Neural cell (in vitro differentiated cells): ENCODE data around the gene SLCO3A1.

Source experiments
- RAD21 ChIP-seq: fragments of 450-650 bp; conservative IDR thresholded peaks from 2 replicates; pipeline ENCODE4 v1.6.1; 2014; ENCODE audit warnings: antibody characterized with exemption, mild to moderate bottlenecking, moderate library complexity
- TF ChIP-seq, protein P1 (sequence below): fragments of 450-650 bp; IDR thresholded peaks from 2 replicates; pipeline ENCODE4 v1.5.1; 2014; ENCODE audit warnings: antibody characterized with exemption, mild to moderate bottlenecking, moderate library complexity; ENCODE audit not compliant: poor library complexity, severe bottlenecking

DNA sequence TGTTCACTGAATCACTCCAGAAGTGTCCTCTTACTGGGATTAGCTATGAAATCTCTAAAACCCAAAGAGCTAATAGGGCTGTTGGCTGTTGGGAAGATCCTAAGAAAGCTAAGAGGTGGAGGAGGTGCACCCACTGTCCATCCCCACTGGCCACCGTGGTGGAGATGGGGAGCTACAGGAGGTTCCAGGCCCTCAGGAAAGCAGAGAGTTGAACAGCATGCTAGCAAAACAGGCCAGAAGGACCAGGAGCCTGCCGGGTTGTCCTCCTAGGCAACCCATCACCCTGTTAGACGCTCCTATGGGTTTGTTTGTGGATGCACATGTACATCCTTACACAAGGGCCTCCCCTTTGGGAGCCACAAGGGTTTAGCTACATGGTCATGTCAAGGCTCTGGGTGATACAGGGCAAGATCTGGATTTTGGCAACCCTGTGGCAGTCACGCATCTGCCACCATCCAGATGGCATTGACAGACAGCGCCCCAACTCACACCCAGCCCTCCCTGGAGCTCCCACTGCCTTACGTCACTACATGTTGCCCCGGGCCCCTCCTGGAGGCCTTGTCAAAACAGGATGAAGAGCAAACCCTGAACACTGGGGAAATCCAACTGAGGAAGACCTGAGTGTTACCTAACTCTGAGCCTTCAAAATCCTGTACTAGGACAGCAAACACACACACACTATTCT lies 208.1 kb downstream of the SLCO3A1 start:
- TF ChIP-seq, protein P1, sequence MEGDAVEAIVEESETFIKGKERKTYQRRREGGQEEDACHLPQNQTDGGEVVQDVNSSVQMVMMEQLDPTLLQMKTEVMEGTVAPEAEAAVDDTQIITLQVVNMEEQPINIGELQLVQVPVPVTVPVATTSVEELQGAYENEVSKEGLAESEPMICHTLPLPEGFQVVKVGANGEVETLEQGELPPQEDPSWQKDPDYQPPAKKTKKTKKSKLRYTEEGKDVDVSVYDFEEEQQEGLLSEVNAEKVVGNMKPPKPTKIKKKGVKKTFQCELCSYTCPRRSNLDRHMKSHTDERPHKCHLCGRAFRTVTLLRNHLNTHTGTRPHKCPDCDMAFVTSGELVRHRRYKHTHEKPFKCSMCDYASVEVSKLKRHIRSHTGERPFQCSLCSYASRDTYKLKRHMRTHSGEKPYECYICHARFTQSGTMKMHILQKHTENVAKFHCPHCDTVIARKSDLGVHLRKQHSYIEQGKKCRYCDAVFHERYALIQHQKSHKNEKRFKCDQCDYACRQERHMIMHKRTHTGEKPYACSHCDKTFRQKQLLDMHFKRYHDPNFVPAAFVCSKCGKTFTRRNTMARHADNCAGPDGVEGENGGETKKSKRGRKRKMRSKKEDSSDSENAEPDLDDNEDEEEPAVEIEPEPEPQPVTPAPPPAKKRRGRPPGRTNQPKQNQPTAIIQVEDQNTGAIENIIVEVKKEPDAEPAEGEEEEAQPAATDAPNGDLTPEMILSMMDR = no peak
- no peak for TF ChIP-seq RAD21
